Mononuclear cell (primary cell): ENCODE results near the gene KLF9. TPM values are rescaled to one million over a fixed set of nuclear protein-coding genes. Genes with fewer than 3 reads are reported as not detected.

Experiments
- H3K27me3 ChIP-seq: 2 replicates; pipeline ENCODE4 v1.6.0; 2011; ENCODE audit warnings: low read length, control low read depth; ENCODE audit not compliant: insufficient read depth
- H3K4me1 ChIP-seq: 2 replicates; pipeline ENCODE4 v1.5.1; 2011; ENCODE audit warnings: mild to moderate bottlenecking, low read length, control low read depth; ENCODE audit not compliant: insufficient read depth
- H3K4me3 ChIP-seq: 2 replicates; pipeline ENCODE4 v1.5.1; 2011; ENCODE audit warnings: mild to moderate bottlenecking, low read length, moderate library complexity
- H3K9me3 ChIP-seq: 2 replicates; pipeline ENCODE4 v1.5.1; 2011; ENCODE audit warnings: low read depth, mild to moderate bottlenecking, control low read depth, low read length
- total RNA-seq: library from RNA; depleted of rRNA; stranded (reverse); fragments of >200 nt; gene quantifications from one replicate; pipeline ENCODE4 v1.2.3, GENCODE V29; 2012

The KLF9 gene
- total RNA-seq, 1 donor, result 118 TPM

DNA sequence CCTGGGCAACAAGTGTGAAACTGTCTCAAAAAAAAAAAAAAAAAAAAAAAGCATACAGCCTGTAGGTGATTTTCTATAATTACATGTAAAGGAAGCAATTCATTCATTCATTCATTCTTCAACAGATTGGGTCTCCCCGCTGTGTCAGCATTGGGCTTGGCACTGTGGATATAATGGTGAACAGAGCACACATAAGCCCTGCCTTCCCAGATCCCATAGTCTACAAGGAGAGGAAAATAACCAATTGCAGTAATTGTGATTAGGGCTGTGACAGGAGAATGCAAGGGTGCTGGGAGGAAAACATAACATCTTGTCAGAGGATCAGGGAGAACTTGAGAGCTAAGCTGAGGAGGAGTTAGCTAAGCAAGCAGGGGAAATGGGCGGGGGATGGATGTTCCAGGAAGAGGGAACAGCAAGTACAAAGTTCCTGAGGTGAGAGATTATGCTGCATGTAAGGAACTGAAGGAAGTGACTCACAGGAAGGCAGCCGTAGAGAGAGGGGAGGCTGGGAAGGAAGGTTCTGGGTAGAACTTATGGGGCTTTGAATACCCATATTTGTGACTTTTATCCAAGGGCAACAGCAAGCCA, 24.0 kb upstream of the KLF9 start:
- H3K4me1 ChIP-seq, result peaks cover 9% of the 10 kb centered on the region
- H3K27me3 ChIP-seq, result no peaks in the 10 kb centered on the region
- H3K9me3 ChIP-seq, result no peaks in the 10 kb centered on the region
- no peak overlapping the region for H3K4me3 ChIP-seq

- H3K4me1 ChIP-seq, result peaks cover 9% of the 10 kb centered on the region
- no peak overlapping the region for H3K4me3 ChIP-seq
- no peaks in the 10 kb centered on the region for H3K27me3 ChIP-seq
- no peaks in the 10 kb centered on the region for H3K9me3 ChIP-seq
Measured at GRCh38 chr9:70435948-70436347, 21.5 kb upstream of the KLF9 start.

DNA sequence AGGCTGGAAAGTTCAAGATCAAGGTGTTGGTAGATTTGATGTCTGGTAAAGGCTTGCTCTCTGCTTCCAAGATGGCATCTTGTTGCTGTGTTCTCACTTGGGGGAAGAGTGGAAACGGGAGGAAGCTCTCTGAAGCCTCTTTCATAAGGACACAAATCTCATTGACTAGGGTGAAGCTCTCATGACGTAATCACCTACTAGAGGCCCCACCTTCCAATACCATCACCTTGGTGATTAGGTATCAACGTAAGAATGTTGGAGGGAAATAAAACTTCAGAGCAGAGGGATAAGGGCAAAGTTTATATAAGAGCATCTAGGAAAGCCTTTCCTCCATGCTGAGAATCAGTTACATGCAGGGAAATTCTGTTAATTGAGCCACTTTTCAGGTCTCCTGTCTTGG, 15.4 kb upstream of the KLF9 start:
- Histone ChIP-seq H3K4me1 (no peaks in the 10 kb centered on the region), H3K9me3 (no peaks in the 10 kb centered on the region), H3K4me3 (no peak overlapping the region), H3K27me3 (no peaks in the 10 kb centered on the region)

GRCh38 chr9:70428781-70429180, 14.3 kb upstream of the KLF9 start:
- Histone ChIP-seq H3K27me3 (no peaks in the 10 kb centered on the region), H3K4me1 (no peaks in the 10 kb centered on the region), H3K4me3 (no peak overlapping the region), H3K9me3 (no peaks in the 10 kb centered on the region)

DNA sequence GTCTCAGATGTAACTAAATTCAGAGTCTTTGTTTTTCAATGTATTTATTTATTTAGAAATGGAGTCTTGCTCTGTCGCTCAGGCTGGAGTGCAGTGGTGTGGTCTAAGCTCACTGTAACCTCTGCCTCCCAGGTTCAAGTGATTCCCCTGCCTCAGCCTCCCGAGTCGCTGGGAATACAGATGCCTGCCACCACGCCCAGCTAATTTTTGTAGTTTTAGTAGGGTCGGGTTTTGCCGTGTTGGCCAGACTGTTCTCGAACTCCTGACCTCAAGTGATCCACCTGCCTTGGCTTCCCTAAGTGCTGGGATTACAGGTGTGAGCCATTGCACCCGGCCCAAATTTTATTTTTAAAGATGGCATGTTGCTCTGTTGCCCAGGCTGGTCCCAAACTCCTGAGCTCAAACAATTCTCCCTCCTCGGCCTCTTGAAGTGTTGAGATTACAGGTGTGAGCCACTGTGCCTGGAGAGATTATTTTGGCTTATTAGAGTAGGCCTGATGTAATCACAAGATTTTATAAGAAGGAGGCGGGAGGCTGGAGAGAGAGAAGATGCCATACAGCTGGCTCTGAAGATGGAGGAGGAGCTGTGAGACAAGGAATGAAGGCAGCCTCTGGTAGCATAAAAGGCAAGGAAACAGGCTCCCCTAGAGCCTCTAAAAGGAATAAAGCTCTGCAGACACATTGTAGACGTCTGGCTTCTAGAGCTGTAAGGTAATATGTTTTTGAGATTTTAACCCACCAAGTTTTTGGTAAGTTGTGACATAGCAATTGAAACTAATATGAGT, 12.9 kb upstream of the KLF9 start:
- Histone ChIP-seq H3K27me3 (no peaks in the 10 kb centered on the region), H3K4me1 (no peaks in the 10 kb centered on the region), H3K9me3 (no peaks in the 10 kb centered on the region), H3K4me3 (no peak overlapping the region)

- H3K9me3 ChIP-seq, result no peaks in the 10 kb centered on the region
- H3K4me3 ChIP-seq, result no peak overlapping the region
- H3K27me3 ChIP-seq, result no peaks in the 10 kb centered on the region
- peaks cover 21% of the 10 kb centered on the region for H3K4me1 ChIP-seq
Measured at GRCh38 chr9:70425192-70425591, 10.7 kb upstream of the KLF9 start.

DNA sequence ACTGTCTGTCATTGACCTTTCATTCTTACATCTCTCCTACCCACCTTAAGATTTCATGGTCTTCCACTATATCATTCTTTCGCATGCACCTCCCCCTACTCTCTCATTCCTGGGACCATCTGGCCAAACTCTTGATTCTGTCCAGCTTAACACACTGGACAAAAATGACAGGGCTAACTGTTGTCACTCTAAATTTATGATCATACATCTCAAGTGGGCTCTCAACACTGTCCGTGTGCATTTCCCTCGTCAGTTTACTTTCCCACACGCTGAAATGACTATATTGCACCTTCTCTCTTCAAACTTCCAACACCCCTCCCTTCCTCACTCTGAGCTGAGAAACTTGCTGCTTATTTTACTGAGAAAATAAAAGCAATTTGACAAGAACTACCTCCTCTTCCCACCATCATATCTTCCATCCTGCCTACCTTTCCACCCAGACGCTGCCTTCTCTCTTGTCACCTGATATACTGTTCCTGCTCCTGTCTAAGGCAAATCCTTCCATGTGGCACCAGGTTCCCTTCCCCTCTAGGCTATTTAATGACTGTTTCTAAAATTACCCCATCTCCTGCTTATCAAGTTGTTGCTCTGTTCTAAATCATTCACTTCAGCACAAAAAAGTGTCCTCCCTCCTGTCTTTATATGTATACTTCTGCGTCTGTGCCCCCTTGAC, 8.1 kb upstream of the KLF9 start:
- Histone ChIP-seq H3K27me3 (no peaks in the 10 kb centered on the region), H3K4me3 (no peak overlapping the region), H3K4me1 (peaks cover 35% of the 10 kb centered on the region), H3K9me3 (no peaks in the 10 kb centered on the region)

GRCh38 chr9:70421272-70422180, 7.1 kb upstream of the KLF9 start:
- Histone ChIP-seq H3K4me1 (peaks cover 35% of the 10 kb centered on the region), H3K9me3 (no peaks in the 10 kb centered on the region), H3K27me3 (no peaks in the 10 kb centered on the region), H3K4me3 (no peak overlapping the region)

GRCh38 chr9:70420441-70421271, 6.2 kb upstream of the KLF9 start:
- peaks cover 35% of the 10 kb centered on the region for H3K4me1 ChIP-seq
- H3K4me3 ChIP-seq, result peak overlapping the region; percentile 50
- H3K27me3 ChIP-seq, result no peaks in the 10 kb centered on the region
- no peaks in the 10 kb centered on the region for H3K9me3 ChIP-seq

DNA sequence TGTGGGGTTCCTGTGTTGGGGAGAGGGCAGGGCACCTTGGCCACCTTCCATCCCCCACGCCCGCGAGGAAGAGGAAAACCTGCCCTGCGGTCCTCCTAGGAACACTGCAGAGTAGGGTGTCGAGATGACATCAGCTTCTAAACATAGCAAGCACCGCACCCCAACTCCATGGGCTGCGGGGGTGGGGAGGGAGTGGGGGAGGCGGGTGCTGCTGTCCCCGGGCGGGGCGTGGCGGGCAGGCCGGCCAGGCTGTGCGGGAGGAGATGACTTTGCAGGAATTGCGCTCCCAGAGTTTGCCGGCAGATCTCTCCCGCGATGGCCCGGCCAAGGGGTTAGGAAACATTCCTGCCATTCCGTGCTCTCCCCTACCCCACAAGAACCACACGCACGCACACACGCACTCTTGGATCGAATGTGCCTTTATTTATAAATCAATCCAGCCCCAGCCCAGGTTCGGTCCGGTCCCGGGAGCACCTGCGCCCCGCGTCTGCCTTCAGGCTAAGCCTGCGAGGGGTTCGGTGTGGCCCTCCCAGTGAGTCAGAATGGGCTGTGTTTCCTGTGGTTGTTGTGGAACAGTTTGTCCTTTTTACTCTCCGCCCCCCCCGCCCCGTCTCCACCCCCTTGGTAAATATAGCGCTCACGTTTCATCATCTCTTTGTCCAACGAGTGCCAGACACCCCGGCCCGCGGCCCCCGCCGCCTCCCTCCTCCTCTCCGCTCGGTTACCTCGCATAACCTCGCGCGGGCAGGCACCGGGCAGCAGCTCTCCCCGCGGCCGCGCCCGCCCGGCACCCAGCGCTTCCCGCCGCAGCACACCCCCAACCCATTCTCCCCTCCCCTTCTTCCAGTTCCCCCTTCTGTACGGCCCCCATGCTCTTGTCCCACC, 5.3 kb upstream of the KLF9 start:
- Histone ChIP-seq H3K4me3 (peak overlapping the region; percentile 50), H3K9me3 (no peaks in the 10 kb centered on the region), H3K27me3 (no peaks in the 10 kb centered on the region), H3K4me1 (peaks cover 42% of the 10 kb centered on the region)

DNA sequence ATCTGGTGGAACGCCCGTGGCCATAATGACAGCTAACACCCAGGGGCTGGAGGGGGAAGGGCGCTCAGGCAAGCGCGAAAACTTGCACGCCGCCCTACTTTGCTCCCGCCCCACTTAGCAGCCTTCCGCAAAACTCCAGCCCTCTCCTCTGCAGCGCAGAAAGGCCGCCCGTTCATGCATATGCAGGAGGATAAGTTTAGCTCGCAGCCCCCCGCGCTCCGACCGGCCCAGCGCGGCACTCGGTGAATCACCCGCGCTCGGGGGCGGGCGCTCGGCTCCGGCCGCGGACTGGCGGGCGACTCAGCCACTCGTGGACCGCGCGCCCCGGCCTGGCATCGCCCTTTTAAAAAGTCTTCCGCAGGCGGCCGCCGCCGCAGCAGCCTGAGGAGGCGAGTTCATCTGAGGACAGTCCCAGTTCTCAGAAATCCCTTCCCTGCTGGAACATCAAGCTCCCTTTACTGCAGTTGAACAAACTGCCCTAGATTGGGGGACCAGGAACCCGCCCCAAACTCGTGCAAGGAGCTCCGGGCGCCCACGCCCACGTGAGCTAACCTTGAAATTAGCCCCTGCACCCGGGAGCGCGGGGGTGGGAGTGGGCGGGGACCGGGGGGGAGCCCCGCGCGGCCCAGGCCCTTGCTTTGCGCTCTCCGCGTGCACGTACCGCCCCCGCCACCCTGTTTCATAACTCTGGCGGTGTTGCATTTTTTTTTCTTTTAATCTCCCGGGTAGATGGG, 4.5 kb upstream of the KLF9 start:
- Histone ChIP-seq H3K4me3 (peak overlapping the region; percentile 50), H3K9me3 (no peaks in the 10 kb centered on the region), H3K27me3 (no peaks in the 10 kb centered on the region), H3K4me1 (peaks cover 43% of the 10 kb centered on the region)

DNA sequence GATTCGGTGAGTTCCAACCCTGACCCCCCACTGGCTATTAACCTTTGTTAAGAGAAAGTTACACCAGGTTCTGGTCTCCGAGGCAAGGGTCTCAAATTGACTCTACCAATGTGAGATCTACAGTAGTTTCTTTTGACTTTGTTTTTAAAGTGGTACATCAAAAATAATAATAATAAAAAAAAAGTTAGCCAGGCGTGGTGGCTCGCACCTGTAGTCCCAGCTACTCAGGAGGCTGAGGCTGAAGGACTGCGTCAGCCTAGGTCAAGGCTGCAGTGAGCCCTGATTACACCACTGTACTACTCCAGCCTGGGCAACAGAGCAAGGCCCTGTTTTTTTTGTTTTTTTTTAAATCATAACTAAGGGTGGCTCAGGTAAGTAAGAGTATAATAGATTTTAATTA, 1.0 kb upstream of the KLF9 start:
- H3K9me3 ChIP-seq, result no peaks in the 10 kb centered on the region
- peaks cover 46% of the 10 kb centered on the region for H3K4me1 ChIP-seq
- no peak overlapping the region for H3K4me3 ChIP-seq
- H3K27me3 ChIP-seq, result no peaks in the 10 kb centered on the region

DNA sequence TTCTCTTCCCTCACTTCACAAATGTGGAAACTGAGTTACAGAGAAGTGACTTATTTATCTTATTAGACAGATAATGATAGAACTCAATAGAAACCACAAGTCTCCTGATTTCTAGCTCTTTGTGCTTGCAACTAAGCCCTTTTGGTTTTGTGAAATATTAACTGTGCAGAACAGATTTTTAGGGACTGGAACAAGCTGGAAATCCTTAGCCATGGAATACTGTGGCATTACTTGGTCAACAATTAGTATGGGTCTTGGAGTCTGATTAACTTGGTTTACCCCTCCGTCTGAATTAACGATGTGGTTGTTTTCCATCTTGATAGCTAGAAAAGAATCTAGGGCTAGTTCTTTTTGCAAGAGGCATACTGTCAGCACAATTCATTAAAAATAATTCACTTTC, 584 bp upstream of the KLF9 start:
- H3K27me3 ChIP-seq, result no peaks in the 10 kb centered on the region
- no peak overlapping the region for H3K4me3 ChIP-seq

More for the DNA sequence above, 584 bp upstream of the KLF9 start:
- Histone ChIP-seq H3K9me3 (no peaks in the 10 kb centered on the region), H3K4me1 (peaks cover 47% of the 10 kb centered on the region)
